Stimulated activated CD4-positive, alpha-beta T cell treated with anti-CD3 and anti-CD28 coated beads, Interleukin-15, amount 100 ng/mL, for 1 hour (primary cell): ENCODE data around the gene CWC15.
"Not testable (repeated sequence)": the region's sequence is repeated elsewhere in the genome, so short reads cannot be mapped to it uniquely, and the experiment has no call there.

Source experiments
- DNase-seq, 2 donors: peaks; one replicate each; pipeline ENCODE4 v3.0.0-alpha.2; 2020; ENCODE audit warnings: low read depth in 1 of 2, low spot score in 1 of 2

Gene CWC15

DNA sequence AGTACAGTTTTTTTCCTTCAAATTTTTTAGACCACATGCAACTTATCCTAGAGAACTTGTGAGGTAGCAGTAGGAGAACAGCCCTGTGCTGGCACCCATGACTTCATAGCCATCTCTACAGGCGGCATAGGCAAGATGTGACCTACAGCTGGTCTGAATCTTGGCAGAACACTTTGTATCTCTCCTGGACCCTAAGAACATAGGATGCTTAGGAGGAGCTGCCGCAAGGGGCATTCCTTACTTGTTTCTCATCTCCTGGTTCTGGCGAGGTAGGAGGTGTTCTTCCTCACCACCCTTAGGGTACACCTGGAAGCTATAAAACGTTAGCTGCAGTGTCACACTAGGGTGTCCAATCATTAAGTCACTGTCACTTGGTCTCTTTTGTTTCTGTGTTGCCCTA lies 16.4 kb downstream of the CWC15 start:
- no peak for DNase-seq

DNA sequence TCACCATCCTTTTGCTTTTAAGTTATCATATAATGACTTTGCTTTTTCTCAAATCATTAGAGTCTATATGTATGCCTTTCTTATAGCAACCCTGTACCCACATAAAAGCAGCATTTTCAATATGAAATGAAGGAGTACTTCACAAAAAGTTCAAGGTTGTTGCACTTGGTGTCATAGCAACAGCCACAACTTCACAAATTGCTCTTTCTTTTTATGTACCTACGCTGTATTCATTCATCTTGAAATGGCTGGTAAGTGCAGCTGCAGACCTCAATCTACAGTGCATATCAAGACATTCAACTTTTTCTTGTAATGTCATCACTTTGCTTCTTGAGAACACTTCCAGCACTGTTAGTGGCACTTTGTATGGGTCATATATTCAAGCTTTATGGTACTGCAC lies 18.6 kb downstream of the CWC15 start:
- no peak for DNase-seq

DNA sequence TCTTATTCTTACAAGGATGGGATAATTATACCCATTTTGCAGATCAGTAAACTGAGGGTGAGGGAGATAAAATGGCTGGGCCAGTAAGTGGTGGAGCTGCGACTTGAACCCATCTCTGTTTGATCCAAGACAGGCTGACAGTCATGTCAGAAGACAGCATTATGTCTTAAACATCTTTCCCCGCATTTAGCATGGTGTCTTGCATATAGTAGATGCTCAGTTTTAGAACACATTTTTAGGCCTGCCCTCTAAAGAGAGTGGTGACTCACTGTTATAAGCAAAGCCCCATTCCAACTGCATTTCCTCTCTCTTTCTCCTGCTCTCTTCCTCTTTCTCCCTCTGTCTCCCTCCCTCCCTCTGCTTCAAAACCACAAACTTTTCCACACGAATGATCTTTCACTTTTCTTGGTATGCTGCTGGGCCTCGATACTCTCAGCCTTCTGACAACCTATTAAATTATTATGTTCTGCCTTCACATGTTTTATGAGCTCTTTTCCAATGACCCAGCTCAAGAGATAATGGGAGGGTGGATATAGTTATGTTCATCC lies 25.2 kb downstream of the CWC15 start:
- DNase-seq, result no peak

DNA sequence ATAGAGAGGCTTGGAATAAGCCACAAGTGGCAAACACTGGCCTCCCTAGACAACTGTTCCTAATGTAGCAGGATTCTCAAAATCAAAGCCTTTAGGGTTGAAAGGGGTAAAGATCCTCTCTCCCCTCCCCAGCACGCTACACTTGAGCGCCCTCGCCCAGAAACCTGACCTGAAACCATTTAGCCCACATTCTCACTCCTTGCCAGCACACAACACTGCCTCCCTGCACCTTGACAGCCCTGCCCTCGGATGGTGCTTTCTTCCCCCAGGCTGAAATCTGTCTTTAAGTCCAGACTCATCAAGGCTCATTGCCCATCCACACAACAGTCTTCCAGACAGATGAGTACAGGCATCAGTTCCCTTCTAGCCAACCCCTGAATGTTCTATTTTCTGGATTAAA lies 26.5 kb downstream of the CWC15 start:
- DNase-seq, result no peak

DNA sequence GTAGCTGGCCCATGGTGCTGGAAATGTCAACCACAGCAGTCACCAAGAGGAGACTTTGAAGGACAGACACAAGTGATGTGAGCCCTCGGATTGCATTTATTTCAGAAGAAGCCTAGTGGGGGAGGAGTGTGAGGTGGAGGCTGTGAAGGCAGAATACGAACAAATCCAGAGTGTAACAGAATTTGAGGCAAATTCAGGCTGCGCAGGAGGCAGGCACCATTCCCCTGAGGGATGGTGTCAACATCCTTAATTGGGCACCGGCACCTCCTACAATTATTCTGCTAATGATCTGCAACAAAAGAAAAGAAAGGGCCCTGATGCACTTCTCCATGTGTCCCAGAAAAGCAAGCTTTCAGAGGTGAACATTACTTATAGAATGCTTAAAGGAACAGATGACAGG lies 32.2 kb downstream of the CWC15 start:
- DNase-seq, result no peak

DNA sequence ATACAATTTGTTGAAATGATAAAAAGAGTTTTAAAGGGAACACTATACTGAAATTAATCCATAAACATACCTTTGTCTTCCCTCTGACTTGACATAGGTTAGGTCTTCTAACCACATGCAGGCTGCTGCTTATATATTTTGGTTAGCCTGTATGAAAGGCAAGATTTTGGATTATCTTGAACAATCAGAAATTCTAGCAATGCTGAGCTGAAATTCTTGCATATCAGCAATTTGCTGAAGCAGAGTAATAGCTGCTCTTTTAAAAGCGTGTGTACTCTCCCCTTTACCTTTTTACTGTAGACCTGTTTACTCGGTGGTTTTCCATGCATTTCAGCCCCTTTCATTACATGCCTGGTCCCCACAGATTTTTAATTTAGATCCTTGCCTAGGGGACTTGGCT lies 34.0 kb downstream of the CWC15 start:
- no peak for DNase-seq

DNA sequence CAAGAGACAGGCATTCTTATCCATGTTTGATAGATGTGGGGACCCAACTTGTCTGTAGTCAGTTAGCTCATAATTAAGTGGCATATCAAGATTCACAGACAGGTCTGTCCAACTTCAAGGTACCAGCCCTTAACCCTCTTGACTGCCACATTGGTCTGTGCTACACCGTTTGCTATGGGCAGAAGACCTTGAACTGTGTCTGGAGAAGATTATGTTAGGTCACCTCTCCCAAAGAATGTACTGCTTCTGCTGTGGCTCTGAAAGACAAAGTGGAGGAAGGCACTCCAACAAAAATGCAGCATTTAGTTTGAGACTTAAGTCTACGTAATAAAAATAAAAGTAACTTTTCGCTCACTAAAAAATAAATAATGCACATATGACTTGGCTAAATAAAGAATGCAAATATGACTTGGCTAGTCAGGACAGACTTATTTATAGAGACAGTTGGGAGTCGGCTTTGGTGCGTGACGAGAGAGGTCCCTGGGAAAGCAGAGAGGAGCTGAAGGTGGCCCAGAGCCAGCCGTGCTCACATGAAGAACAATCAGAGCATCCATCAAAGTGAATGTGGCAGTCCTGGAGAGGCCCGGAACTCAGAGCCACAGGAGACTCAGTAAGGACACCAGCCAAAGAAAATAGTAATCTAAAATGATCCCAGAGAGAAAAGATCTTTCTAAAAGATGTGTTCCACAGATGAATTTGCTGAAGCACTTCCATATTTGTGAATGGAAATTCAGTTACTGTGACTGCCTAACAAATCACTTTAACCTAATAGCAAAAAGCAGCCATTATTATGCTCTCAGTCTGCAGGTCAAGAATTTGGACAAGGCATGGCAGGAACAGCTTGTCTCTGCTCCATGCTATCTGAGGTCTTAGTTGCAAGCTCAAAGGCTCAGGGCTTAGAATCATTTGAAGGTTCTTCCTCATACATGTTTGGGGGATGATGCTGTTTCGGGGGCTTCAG lies 35.0 kb downstream of the CWC15 start:
- no peak for DNase-seq

DNA sequence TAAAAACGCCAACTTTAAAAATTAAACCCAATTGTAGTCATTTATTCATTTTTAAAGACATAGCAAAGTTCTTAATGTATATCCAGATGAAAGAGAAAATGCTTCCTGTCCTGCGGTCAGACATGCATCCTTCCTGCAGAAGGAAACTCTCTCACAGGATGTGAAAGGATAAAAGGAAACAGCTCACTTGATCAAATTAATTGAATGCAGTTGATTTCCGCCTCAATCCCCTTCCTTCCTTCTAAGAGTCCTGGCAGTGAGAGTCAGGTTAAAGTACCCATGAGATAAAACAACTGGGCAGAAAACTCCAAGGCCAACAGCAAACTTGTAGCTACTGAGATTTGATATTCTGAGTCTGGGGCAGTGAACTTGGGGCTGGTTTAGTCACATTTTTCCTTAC lies 38.5 kb downstream of the CWC15 start:
- DNase-seq, result no peak

DNA sequence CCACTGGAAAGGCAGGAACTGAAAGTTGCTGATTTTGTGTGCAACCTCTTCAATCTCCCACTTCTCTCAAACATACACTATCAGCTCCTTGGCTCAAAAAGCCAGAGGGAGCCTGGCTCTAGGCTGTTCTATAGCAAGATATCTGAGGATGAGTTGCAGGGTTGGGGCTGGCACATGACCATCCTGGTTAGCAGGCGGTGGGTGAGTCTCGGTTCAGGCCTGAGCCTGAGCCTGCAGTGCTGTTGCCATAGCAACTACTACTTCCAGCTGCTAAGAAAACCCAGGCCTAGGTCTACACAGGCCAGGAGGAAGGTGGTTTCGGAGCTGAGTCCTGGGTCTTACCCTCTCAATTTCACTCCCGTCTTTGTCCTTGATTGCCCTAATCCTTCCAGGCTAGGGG lies 39.0 kb downstream of the CWC15 start:
- no peak for DNase-seq

DNA sequence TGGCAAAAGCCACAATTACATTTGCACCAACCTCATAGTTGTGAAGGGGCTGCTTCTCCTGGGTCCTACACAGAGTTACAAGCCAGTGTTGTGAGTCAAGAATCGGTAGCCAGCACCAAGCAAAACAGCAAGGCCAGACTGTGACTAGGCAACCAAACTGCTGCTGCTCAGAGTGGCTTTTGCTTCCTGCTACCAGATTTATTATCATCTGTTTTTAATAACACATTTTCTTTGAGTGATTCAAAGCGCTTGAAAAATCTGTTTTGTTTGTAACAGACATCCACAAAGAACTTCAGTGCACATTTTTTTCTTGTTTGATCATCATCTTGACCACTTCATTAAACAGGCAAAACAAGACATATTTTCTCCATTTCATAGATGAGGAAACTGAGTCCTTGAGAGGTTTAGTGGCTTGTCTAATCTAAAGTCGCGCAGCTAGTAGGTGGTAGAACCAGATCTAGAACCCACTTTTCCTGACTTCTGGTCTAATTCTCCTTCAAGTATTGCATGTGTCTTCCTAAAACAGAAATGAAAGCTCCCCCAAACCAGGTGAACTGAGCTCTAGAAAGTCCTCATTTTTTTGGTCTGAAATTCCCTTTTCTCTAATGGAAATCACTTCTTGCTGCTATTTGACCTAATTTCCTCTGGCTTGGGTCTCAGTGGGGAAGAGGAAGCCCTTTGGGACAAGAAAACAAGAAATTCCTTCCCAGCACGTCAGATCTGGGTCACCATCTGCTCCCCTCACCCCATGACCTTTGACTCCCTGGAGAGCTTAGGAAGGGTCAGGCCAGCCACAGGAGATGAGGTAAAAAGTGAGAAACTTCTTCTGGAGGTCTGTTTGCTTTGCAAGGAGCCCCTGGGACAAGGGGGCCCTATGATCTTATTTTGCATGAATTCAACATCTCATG lies 39.9 kb downstream of the CWC15 start:
- no peak for DNase-seq

DNA sequence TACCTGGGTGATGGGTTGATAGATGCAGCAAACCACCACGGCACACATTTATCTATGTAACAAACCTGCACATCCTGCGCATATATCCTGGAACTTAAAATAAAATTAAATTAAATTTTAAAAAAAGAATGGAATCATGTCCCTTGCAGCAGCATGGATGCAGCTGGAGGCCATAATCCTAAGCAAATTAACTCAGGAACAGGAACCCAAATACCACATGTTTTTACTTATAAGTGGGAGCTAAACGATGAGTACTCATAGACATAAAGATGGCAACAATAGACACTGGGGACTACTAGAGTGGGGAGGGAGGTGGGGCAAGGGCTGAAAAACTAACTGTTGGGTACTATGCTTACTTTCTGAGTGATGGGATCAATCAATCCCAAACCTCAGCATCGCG lies 40.9 kb downstream of the CWC15 start:
- DNase-seq, result no peak

DNA sequence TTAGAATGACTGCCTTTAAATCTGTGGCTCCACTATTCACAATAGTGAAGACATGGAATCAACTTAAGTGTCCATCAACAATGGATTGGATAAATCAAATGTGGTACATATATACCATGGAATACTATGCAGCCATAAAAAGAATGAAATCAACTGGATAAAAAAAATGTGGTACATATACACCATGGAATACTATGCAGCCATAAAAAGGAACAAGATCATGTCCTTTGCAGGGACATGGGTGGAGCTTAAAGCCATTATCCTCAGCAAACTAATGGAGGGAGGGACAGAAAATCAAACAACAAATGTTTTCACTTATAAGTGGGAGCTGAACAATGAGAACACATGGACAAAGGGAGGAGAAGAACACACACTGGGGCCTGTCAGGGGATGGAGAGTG lies 41.3 kb downstream of the CWC15 start:
- DNase-seq, result not testable (repeated sequence)

DNA sequence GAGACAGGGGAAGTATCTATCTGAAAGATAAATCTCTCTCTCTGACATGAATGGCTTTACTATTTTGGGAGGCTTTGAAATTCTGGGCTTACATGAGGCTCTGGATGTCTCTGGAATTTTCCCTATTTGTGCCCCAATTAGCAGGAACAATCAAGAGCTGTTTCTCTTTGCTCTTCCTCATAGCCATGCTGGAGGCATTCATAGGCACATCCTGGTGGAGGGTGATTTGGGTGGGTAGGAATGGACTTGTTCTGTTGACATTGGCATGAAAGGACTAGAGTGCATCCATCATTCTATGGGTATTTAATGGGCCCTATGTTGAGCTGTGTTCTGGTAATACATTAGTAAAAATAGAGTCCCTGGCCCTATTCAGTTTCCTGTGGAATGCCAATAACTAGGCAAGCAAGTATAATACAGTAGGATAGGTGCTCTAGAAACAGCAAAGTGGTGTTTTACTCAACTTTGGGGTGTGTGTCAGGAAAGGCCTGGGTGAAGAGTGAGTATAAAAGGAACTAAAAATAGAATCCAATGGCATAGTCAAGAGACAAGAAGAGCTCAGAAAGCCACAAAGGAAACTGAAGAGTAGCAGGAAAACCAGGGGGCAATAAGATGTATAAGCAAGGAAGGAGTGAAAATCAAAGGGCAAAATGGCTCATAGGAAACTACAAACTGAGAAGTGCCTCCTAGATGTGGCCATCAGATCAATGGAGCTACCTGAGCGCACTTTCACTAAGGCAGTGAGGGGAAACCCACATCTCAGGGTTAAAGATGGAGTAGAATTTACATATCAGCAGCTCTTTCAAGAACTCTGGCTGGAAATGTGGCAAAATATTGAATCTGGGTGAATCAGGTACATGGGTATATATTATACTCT lies 45.0 kb downstream of the CWC15 start:
- no peak for DNase-seq

DNA sequence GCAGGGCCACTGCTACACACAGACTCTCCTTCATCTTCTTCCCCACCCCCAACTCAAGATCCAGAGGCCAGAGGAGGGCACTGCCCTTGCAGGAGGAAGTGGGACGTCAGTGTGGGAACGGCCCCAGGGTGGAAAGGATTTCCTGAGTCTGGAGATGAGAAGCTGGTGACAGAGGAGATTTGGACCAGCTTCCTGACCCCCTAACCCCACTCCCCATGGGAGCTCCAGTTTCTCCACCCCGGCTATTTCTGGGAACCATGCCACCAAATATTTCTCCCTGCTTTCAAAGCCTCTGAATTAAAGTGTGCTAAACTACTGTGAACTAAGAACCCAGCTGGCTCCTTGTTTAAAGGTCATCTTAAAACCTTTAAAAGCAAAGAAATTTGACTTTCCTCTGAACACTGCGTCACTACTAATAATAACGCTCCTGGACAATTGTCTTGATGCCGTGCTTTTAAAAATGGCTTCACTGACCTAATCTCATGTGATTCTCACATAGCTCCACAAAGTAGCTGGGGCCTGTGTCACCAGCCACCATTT lies 46.6 kb downstream of the CWC15 start:
- DNase-seq, result no peak

DNA sequence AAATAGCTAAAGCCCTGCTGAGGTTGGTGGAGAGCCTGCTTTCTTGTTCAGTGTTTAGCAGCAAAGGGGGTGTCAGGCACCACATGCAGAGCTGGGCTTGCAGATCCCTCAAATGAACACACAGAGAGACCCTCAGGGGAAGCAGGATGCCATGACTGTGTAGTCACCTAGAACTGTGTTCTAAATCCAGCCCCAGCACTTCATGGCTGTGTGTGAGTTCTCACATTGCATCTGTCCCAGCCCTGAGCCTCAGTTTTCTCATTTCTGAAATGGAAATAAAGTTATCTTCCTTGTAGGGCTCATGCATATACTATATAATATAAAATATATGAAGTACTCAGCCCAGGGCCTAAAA lies 47.1 kb downstream of the CWC15 start:
- DNase-seq, result no peak

DNA sequence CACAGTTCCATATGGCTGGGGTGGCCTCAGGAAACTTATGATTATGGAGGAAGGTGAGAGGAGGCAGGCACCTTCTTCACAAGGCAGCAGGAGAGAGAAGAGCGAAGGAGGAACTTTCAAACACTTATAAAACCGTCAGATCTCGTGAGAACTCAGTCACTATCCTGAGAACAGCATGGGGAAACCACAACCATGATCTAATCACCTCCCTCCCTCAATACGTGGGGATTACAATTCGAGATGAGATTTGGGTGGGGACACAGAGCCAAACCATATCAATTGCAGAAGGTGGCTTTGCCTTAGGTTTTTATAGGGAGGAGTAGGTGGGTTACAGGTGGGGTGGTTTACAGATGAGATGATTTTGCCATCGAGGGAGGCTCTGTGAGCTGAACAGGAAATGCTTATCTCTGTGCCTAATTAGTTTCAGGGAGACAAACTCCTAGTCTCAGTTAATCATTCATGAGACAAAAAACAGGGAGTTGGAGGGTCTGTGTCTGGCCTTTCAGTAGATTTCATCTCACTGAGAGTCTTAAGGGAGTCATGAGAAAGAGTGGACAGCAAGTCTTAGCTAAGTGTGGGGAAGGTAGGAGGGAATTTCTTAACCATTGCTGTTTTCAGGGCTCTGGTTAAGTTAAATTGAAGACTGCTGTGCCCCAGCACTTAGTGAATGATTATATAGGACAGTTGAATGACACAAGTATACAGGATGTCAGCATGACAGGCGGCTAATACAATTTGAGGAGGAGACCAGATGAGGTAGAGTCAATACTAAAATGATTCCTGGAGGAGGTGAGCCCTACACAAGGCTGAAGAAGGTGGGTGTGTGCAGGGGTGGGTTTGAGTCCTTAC lies 47.7 kb downstream of the CWC15 start:
- DNase-seq, result no peak

DNA sequence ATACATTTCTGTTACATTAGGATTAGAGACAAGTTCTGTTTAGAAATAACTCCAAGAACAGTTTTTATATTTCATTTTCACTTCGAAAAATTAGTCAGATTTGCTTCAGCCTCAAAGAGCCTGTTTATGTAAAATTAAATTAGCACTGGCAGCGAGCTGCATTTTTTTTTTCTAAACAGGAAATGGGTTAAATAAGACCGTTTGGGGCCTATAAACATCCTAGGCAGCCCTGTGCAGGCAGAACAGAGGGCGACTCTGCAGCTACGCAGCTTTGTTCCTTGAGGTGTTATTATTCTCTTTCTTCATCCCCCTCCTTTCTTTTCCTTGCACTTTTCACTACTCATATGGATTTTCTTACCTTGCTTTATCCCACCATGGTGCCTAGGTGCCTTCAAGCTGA lies 48.7 kb downstream of the CWC15 start:
- DNase-seq, result no peak

DNA sequence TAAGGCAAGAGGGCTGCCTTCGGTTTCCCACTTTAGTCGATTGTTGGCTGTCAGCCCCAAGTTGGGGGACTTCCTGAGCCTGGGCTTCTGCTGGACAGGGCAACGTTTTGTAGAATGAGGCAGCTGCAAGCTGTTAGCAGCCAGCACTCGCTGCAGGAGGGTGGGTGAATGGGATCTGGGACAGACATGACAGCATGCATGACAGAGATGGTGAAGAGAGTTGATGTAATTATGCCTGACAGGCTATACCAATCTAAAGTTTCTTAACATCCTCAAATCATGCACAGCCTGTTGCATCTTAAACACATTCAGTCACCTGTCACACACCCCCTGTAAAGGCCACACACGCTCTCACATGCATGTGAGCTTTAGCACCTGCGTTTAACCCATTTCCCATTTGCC lies 49.2 kb downstream of the CWC15 start:
- DNase-seq, result no peak

DNA sequence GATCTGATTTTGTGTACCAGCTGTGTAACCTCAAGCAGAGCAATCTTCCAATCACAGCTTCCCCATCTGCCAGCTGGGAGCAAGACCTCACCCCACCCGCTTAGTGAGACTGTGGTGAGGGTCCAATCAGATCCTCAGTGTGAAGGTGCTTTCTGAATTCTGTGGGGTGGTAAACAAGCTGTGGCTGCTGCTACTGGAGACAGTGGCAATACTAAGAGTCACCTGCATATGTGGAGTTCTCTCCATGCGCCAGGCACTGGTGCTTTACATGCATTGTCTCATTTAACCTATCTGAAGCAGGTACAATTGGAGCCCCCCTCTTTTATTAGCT lies 50.4 kb downstream of the CWC15 start:
- DNase-seq, result no peak
